ENCODE measurements around the gene UIMC1.

- TF ChIP-seq CTCF (conservative IDR thresholded peaks at IDR 0.05; ENCODE audit: low read depth, low read length), result no peak
- TF ChIP-seq EZH2 (IDR thresholded peaks at IDR 0.05; ENCODE audit: borderline replicate concordance, low read depth, low read length, poor library complexity, severe bottlenecking), result no peak
These were observed 83.8 kb downstream of the UIMC1 start for GRCh38 chr5:176922817-176923216.

All from A673 (cell line).